Tibial artery (tissue), 4 donors: ENCODE data around the gene OSBPL8.

Source experiments
- DNase-seq, 2 donors: peaks; one replicate each; pipeline ENCODE4 v3.0.0-alpha.2; 2019
- H3K27ac ChIP-seq, 2 donors: fragments of 200-600 bp; sonication (generic) in 1 of 2; 1 replicate in 1 of 2; 2 replicates in 1 of 2; pipeline ENCODE4 v1.5.1; 2018 to 2019; ENCODE audit warnings: mild to moderate bottlenecking in 1 of 2
- H3K27me3 ChIP-seq, 2 donors: fragments of 200-600 bp; sonication (generic) in 1 of 2; one replicate each; pipeline versions ENCODE4 v1.5.1 to v1.6.0; 2016 to 2019
- H3K36me3 ChIP-seq, 3 donors: fragments of 200-600 bp; sonication (generic) in 2 of 3; one replicate each; pipeline ENCODE4 v1.5.1; 2016 to 2019; ENCODE audit warnings: mild to moderate bottlenecking in 2 of 3
- H3K4me1 ChIP-seq, 4 donors: fragments of 200-600 bp; sonication (generic) in 2 of 4; 1 replicate in 3 of 4; 2 replicates in 1 of 4; pipeline ENCODE4 v1.5.1; 2016 to 2019
- H3K4me3 ChIP-seq, 2 donors: fragments of 200-600 bp; sonication (generic) in 1 of 2; 1 replicate in 1 of 2; 2 replicates in 1 of 2; pipeline ENCODE4 v1.5.1; 2018 to 2019; ENCODE audit warnings: mild to moderate bottlenecking in 2 of 2
- H3K9me3 ChIP-seq, 3 donors: fragments of 200-600 bp; sonication (generic) in 1 of 3; one replicate each; pipeline ENCODE4 v1.5.1; 2016 to 2019
- CTCF ChIP-seq, 2 experiments: fragments of 200-600 bp in 1 of 2; fragments of 450-650 bp in 1 of 2; IDR thresholded peaks; one replicate each; pipeline ENCODE4 v1.5.1; 2017 to 2019; ENCODE audit warnings: antibody characterized with exemption in 2 of 2, mild to moderate bottlenecking in 1 of 2, moderate library complexity in 1 of 2
- intact Hi-C: fragments of 100-400 bp; cut with DNase I; formaldehyde crosslinking; loops from one replicate; pipeline ENCODE4 v1.15.0; 2023; ENCODE audit warnings: low total_unique reads

OSBPL8 gene

GRCh38 chr12:76548222-76548837, 11.2 kb downstream of the OSBPL8 start:
- no peaks in the 10 kb centered on the region for H3K9me3 ChIP-seq
- no peak for DNase-seq
- H3K27ac ChIP-seq, result no peak overlapping the region
- no peak overlapping the region for H3K4me3 ChIP-seq
- no peaks in the 10 kb centered on the region for H3K36me3 ChIP-seq
- peaks cover 0 to 25% (median 0%) of the 10 kb centered on the region in 4 donors for H3K4me1 ChIP-seq
- H3K27me3 ChIP-seq, result no peaks in the 10 kb centered on the region
- TF ChIP-seq CTCF (IDR thresholded peaks at IDR 0.05), result no peak
- intact Hi-C loops, result no loop called here

- intact Hi-C loops, result no loop called here
- Histone ChIP-seq H3K4me3 (no peak overlapping the region), H3K27me3 (no peaks in the 10 kb centered on the region), H3K27ac (no peak overlapping the region), H3K9me3 (no peaks in the 10 kb centered on the region), H3K4me1 (peaks cover 0 to 22% (median 0%) of the 10 kb centered on the region in 4 donors), H3K36me3 (no peaks in the 10 kb centered on the region)
- no peak for TF ChIP-seq CTCF (IDR thresholded peaks at IDR 0.05)
- no peak for DNase-seq
These were observed 12.0 kb downstream of the OSBPL8 start for GRCh38 chr12:76547526-76547925.

GRCh38 chr12:76546889-76547288, 12.7 kb downstream of the OSBPL8 start:
- DNase-seq, result no peak
- H3K4me1 ChIP-seq, result peaks cover 0 to 16% (median 0%) of the 10 kb centered on the region in 4 donors
- intact Hi-C loops, result no loop called here
- no peak overlapping the region for H3K27ac ChIP-seq
- H3K36me3 ChIP-seq, result no peaks in the 10 kb centered on the region
- no peak overlapping the region for H3K4me3 ChIP-seq
- no peaks in the 10 kb centered on the region for H3K27me3 ChIP-seq
- H3K9me3 ChIP-seq, result no peaks in the 10 kb centered on the region
- TF ChIP-seq CTCF (IDR thresholded peaks at IDR 0.05), result no peak

GRCh38 chr12:76545486-76545885, 14.1 kb downstream of the OSBPL8 start:
- intact Hi-C loops, result no loop called here
- no peak for DNase-seq
- Histone ChIP-seq H3K36me3 (no peaks in the 10 kb centered on the region), H3K9me3 (no peaks in the 10 kb centered on the region), H3K4me3 (no peak overlapping the region), H3K4me1 (peaks cover 0 to 16% (median 0%) of the 10 kb centered on the region in 4 donors), H3K27ac (no peak overlapping the region), H3K27me3 (no peaks in the 10 kb centered on the region)
- TF ChIP-seq CTCF (IDR thresholded peaks at IDR 0.05), result no peak

- H3K4me3 ChIP-seq, result no peak overlapping the region
- no peaks in the 10 kb centered on the region for H3K27me3 ChIP-seq
- no peak overlapping the region for H3K27ac ChIP-seq
- H3K36me3 ChIP-seq, result no peaks in the 10 kb centered on the region
- DNase-seq, result no peak
- peaks cover 0 to 16% (median 0%) of the 10 kb centered on the region in 4 donors for H3K4me1 ChIP-seq
- no peaks in the 10 kb centered on the region for H3K9me3 ChIP-seq
- intact Hi-C loops, result no loop called here
- no peak for TF ChIP-seq CTCF (IDR thresholded peaks at IDR 0.05)
These were observed 14.8 kb downstream of the OSBPL8 start for GRCh38 chr12:76544601-76545261.
